Measurements from ENCODE around the gene MRE11.
"Not testable (repeated sequence)": the region's sequence is repeated elsewhere in the genome, so short reads cannot be mapped to it uniquely, and the experiment has no call there.

MRE11 gene

GRCh38 chr11:94424011-94424410, 69.6 kb downstream of the MRE11 start:
- no peak for DNase-seq (ENCODE audit: low read depth)

GRCh38 chr11:94423507-94423906, 70.1 kb downstream of the MRE11 start:
- no peak for DNase-seq (ENCODE audit: low read depth)

GRCh38 chr11:94418123-94418765, 75.4 kb downstream of the MRE11 start:
- no peak for DNase-seq (ENCODE audit: low read depth)

- no peak for DNase-seq (ENCODE audit: low read depth)
Observed at GRCh38 chr11:94417386-94417987, 76.2 kb downstream of the MRE11 start.

- no peak for DNase-seq (ENCODE audit: low read depth)
Observed at GRCh38 chr11:94405062-94405833, 88.4 kb downstream of the MRE11 start.

- DNase-seq (ENCODE audit: low read depth): no peak
Observed at GRCh38 chr11:94402355-94402754, 91.3 kb downstream of the MRE11 start.

- no peak for DNase-seq (ENCODE audit: low read depth)
Observed at GRCh38 chr11:94401773-94402265, 91.8 kb downstream of the MRE11 start.

- no peak for DNase-seq (ENCODE audit: low read depth)
Observed at GRCh38 chr11:94400839-94401772, 92.5 kb downstream of the MRE11 start, which contains the start of gene GPR83. TSS of gene GPR83 (minus strand) at chr11:94401419. CDS start at chr11:94401247, 172 bp downstream.

- no peak for DNase-seq (ENCODE audit: low read depth)
Observed at GRCh38 chr11:94400457-94400838, 93.2 kb downstream of the MRE11 start.

GRCh38 chr11:94400050-94400449, 93.6 kb downstream of the MRE11 start:
- no peak for DNase-seq (ENCODE audit: low read depth)

GRCh38 chr11:94398101-94398500, 95.5 kb downstream of the MRE11 start:
- no peak for DNase-seq (ENCODE audit: low read depth)

GRCh38 chr11:94396282-94396681, 97.4 kb downstream of the MRE11 start:
- no peak for DNase-seq (ENCODE audit: low read depth)

GRCh38 chr11:94391937-94392336, 101.7 kb downstream of the MRE11 start:
- not testable (repeated sequence) for DNase-seq (ENCODE audit: low read depth)

GRCh38 chr11:94379613-94380012, 114.0 kb downstream of the MRE11 start:
- DNase-seq (ENCODE audit: low read depth): no peak

- no peak for DNase-seq (ENCODE audit: low read depth)
Observed at GRCh38 chr11:94376841-94377240, 116.8 kb downstream of the MRE11 start.

GRCh38 chr11:94370576-94370975, 123.1 kb downstream of the MRE11 start:
- DNase-seq (ENCODE audit: low read depth): not testable (repeated sequence)

Measured in stimulated activated CD8-positive, alpha-beta memory T cell treated with anti-CD3 and anti-CD28 coated beads, Interleukin-15, amount 100 ng/mL, for 24 hours (primary cell).